Keratinocyte (primary cell): ENCODE results near the gene NXPH3. TPM values are rescaled to one million over a fixed set of nuclear protein-coding genes. Genes with fewer than 3 reads are reported as not detected.

ENCODE experiments used
- DNase-seq: peaks from one replicate; pipeline ENCODE4 v3.0.0-alpha.2; 2011; ENCODE audit warnings: low read depth, missing footprints, low spot score
- FAIRE-seq: peaks from 2 replicates; lab custom pipeline; 2011; peaks lifted over from hg19 to GRCh38; lab: Jason Lieb, UNC
- H2AFZ ChIP-seq: 2 replicates; pipeline ENCODE4 v1.6.0; 2012; ENCODE audit warnings: low read length, control low read depth, inconsistent platforms; ENCODE audit not compliant: control insufficient read depth
- H3K27ac ChIP-seq: 2 replicates; pipeline ENCODE4 v1.5.1; 2011; ENCODE audit warnings: low read length; ENCODE audit not compliant: control insufficient read depth, insufficient read depth
- H3K27me3 ChIP-seq: 3 replicates; pipeline ENCODE4 v1.6.0; 2011; ENCODE audit warnings: low read length; ENCODE audit not compliant: control insufficient read depth, insufficient read depth; ENCODE audit errors: extremely low read depth
- H3K36me3 ChIP-seq, 2 experiments: 2 replicates in 1 of 2; 3 replicates in 1 of 2; pipeline ENCODE4 v1.5.1; 2011; ENCODE audit warnings: low read length in 2 of 2, mild to moderate bottlenecking in 1 of 2; ENCODE audit not compliant: control insufficient read depth in 2 of 2, insufficient read depth in 2 of 2; ENCODE audit errors: extremely low read depth in 1 of 2
- H3K4me1 ChIP-seq: 3 replicates; pipeline ENCODE4 v1.5.1; 2011; ENCODE audit warnings: low read length; ENCODE audit not compliant: control insufficient read depth, insufficient read depth; ENCODE audit errors: extremely low read depth
- H3K4me2 ChIP-seq: 3 replicates; pipeline ENCODE4 v1.6.0; 2011; ENCODE audit warnings: low read depth, low read length; ENCODE audit not compliant: control insufficient read depth, insufficient read depth; ENCODE audit errors: extremely low read depth
- H3K4me3 ChIP-seq, 3 experiments: fragments of 200-600 bp in 1 of 3; sonication (generic) in 1 of 3; 2 replicates in 2 of 3; 3 replicates in 1 of 3; pipeline ENCODE4 v1.5.1; 2011 to 2016; ENCODE audit warnings: low read length in 3 of 3, mild to moderate bottlenecking in 3 of 3, control low read depth in 2 of 3, inconsistent platforms in 1 of 3, low read depth in 1 of 3, mixed read lengths in 1 of 3, mixed run types in 1 of 3, moderate library complexity in 1 of 3; ENCODE audit not compliant: control insufficient read depth in 2 of 3, insufficient read depth in 2 of 3; ENCODE audit errors: extremely low read depth in 1 of 3
- H3K79me2 ChIP-seq: 2 replicates; pipeline ENCODE4 v1.6.0; 2012; ENCODE audit warnings: low read length; ENCODE audit not compliant: control insufficient read depth, insufficient read depth
- H3K9ac ChIP-seq: 3 replicates; pipeline ENCODE4 v1.6.0; 2011; ENCODE audit warnings: low read length; ENCODE audit not compliant: control insufficient read depth, insufficient read depth; ENCODE audit errors: extremely low read depth
- H3K9me1 ChIP-seq: 3 replicates; pipeline ENCODE4 v1.6.0; 2011; ENCODE audit warnings: low read length; ENCODE audit not compliant: control insufficient read depth, insufficient read depth; ENCODE audit errors: extremely low read depth
- H3K9me3 ChIP-seq: 2 replicates; pipeline ENCODE4 v1.5.1; 2012; ENCODE audit warnings: low read depth, low read length; ENCODE audit not compliant: control insufficient read depth
- H4K20me1 ChIP-seq: 3 replicates; pipeline ENCODE4 v1.6.0; 2011; ENCODE audit warnings: low read length; ENCODE audit not compliant: control insufficient read depth, insufficient read depth; ENCODE audit errors: extremely low read depth
- EZH2 ChIP-seq: IDR thresholded peaks from one replicate; pipeline ENCODE4 v1.6.1; 2012; ENCODE audit warnings: inconsistent platforms, mild to moderate bottlenecking, low read length, moderate library complexity
- dilution Hi-C: fragments of 300-500 bp; cut with MboI; formaldehyde crosslinking; loops from one replicate; pipeline ENCODE4 v1.7.0; 2020; ENCODE audit warnings: low sequenced_read_pairs; ENCODE audit not compliant: extremely low pct_ligation_motif_present
- polyA plus RNA-seq, 5 experiments: library from polyadenylated mRNA; depleted of rRNA in 3 of 5; stranded (reverse) in 3 of 5; stranded (forward) in 1 of 5; unstranded in 1 of 5; fragments of >200 nt; gene quantifications; 1 replicate in 1 of 5; 2 replicates in 3 of 5; 3 replicates in 1 of 5; pipeline versions ENCODE4 v1.2.1 to v1.2.3, GENCODE V29; 2011 to 2012; ENCODE audit warnings: missing spikeins in 2 of 5, low read depth in 1 of 5, low replicate concordance in 1 of 5
- TF ChIP-seq, protein P1 (sequence below), 3 experiments: IDR thresholded peaks in 1 of 3; conservative IDR thresholded peaks in 1 of 3; optimal IDR thresholded peaks in 1 of 3; 2 replicates in 2 of 3; 3 replicates in 1 of 3; pipeline versions ENCODE3 to v1.5.1; 2011; ENCODE audit warnings: low read length in 3 of 3, mild to moderate bottlenecking in 3 of 3, moderate library complexity in 2 of 3, control low read depth in 1 of 3, inconsistent platforms in 1 of 3; ENCODE audit not compliant: insufficient read depth in 2 of 3; ENCODE audit errors: extremely low read depth in 1 of 3

The NXPH3 gene
- polyA plus RNA-seq, 1 donor (not counting 4 experiments of a cell fraction or from before 2014, with no cell fraction given) = 0.12 TPM

DNA sequence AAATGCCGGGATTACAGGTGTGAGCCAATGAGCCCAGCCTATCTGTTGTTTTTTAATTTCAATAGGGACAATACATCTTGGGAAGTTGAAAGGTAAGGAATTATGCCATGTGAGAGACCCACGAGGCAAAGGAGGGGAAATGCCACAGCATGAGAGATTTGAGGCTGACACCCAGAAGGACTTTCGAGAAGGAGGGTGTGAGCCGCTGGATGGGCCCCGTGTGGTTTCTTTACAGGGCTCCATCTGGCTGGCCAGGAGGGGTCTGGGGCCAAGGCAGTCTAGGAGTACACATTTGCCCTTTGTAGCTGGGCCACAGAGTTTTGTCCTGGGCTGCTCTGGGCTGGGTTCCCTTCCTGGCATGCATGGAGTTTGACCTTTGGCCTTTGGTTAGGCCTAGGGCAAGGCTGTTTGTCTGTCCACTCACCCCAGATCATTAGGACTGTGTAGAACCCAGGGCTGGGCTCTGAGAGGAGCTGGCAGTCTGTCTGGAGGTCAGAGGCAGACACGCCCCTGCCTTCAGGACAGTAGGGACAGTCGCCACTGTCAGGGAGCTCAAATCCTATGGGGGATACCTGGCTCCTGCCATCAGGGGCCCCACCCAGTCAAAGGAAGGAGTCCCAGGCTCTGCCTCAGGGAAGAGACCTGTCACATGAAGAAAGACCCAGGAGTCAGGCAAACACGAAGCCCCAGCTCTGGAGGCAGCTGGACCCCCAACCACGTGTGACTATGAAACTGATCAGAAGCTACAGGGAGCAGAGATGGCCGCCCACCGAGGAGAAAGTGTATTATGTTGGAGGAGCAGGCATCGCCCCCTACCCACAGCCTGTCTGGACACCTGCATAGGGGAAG, 24.2 kb upstream of the NXPH3 start:
- no peaks in the 10 kb centered on the region for H3K27me3 ChIP-seq

DNA sequence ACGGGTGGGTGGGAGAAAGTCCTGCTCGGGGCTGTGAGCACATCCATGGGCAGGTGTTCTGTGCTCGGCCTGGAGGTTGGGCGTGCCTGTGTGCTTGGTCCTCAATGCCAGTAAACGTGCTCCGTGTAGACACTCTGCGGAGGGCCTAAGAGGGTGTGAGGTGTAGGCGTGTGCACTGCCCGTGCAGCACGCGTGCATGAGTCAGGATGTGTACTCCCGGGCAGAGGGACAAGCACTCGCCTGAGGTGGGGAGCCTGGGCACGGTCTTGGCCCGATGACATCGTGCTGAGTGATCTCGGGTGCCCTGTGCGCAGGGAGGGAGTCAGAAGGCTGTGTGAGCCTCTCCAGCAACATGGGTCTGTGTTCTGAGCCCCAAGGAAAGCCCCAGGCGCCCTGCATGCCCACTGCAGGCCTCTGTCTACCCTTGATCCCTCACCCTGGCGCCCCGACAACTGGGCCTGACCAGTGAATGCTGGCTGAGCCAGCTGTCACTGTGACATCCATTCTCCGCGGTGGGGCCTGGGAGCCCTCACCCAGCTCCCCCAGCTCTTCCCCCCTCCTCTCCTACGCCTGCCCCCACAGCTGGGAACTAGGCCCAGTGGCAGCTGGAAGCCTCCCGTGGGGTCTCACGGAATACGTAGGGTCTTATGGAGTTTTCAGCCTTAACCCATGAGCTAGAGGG, 23.5 kb upstream of the NXPH3 start:
- Histone ChIP-seq H3K4me1 (peaks cover 25% of the 10 kb centered on the region), H3K9ac (no peak overlapping the region), H3K36me3 (no peaks in the 10 kb centered on the region), H3K4me2 (no peak overlapping the region), H2AFZ (peak overlapping the region; percentile 6), H3K9me1 (no peaks in the 10 kb centered on the region), H3K9me3 (no peaks in the 10 kb centered on the region), H3K79me2 (no peaks in the 10 kb centered on the region), H3K27ac (no peak overlapping the region), H3K27me3 (no peaks in the 10 kb centered on the region), H4K20me1 (no peaks in the 10 kb centered on the region), H3K4me3 (no peak overlapping the region)
- DNase-seq (no peak), FAIRE-seq (peak; percentile 83)
- no peak for TF ChIP-seq EZH2
- TF ChIP-seq, protein P1, sequence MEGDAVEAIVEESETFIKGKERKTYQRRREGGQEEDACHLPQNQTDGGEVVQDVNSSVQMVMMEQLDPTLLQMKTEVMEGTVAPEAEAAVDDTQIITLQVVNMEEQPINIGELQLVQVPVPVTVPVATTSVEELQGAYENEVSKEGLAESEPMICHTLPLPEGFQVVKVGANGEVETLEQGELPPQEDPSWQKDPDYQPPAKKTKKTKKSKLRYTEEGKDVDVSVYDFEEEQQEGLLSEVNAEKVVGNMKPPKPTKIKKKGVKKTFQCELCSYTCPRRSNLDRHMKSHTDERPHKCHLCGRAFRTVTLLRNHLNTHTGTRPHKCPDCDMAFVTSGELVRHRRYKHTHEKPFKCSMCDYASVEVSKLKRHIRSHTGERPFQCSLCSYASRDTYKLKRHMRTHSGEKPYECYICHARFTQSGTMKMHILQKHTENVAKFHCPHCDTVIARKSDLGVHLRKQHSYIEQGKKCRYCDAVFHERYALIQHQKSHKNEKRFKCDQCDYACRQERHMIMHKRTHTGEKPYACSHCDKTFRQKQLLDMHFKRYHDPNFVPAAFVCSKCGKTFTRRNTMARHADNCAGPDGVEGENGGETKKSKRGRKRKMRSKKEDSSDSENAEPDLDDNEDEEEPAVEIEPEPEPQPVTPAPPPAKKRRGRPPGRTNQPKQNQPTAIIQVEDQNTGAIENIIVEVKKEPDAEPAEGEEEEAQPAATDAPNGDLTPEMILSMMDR (optimal IDR thresholded peaks at IDR 0.05 in 1 of 3, IDR thresholded peaks at IDR 0.05 in 1 of 3, conservative IDR thresholded peaks at IDR 0.05 in 1 of 3; ENCODE audit: extremely low read depth in 1 of 3, insufficient read depth in 2 of 3, low read length in 3 of 3) = no peak
- dilution Hi-C loops = no loop called here

More for the DNA sequence above, 24.2 kb upstream of the NXPH3 start:
- no peak overlapping the region for H2AFZ ChIP-seq
- FAIRE-seq (no peak), DNase-seq (no peak)
- dilution Hi-C loops = no loop called here
- H3K4me2 ChIP-seq = no peak overlapping the region
- no peak overlapping the region for H3K9ac ChIP-seq
- no peaks in the 10 kb centered on the region for H3K9me3 ChIP-seq
- no peak overlapping the region for H3K27ac ChIP-seq
- no peak overlapping the region for H3K4me3 ChIP-seq
- no peaks in the 10 kb centered on the region for H3K79me2 ChIP-seq
- no peaks in the 10 kb centered on the region for H3K36me3 ChIP-seq
- no peaks in the 10 kb centered on the region for H4K20me1 ChIP-seq
- TF ChIP-seq, protein P1 (optimal IDR thresholded peaks at IDR 0.05 in 1 of 3, IDR thresholded peaks at IDR 0.05 in 1 of 3, conservative IDR thresholded peaks at IDR 0.05 in 1 of 3; ENCODE audit: extremely low read depth in 1 of 3, insufficient read depth in 2 of 3, low read length in 3 of 3) = no peak
- no peak for TF ChIP-seq EZH2
- no peaks in the 10 kb centered on the region for H3K9me1 ChIP-seq
- peaks cover 25% of the 10 kb centered on the region for H3K4me1 ChIP-seq
